Ishikawa (cell line): ENCODE results near the gene DGKD.

Source experiments
- RAD21 ChIP-seq: IDR thresholded peaks from 2 replicates; pipeline ENCODE4 v1.6.1; 2012; ENCODE audit warnings: low read depth
- YY1 ChIP-seq: IDR thresholded peaks from 2 replicates; pipeline ENCODE4 v1.6.1; 2012; ENCODE audit warnings: low read depth

DNA sequence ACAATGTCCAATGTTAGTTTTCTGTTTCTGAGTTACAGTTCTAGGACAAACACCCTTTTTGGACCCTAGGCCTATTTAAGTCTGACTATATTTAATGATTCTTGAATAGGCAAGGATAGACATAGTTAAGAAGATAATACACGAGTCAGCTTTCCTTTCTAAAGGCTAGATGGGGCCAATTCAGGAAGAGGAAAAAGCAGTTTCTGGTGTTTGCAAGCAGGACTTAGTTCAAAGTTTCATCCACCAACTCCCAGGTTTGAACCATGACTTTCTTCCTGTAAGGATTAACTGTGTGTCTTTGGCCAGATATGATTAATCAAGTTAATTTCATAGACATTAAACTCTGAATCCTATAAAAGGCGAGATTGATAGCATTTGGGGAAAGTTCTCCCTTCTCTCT lies 145.6 kb downstream of the DGKD start:
- TF ChIP-seq YY1 (no peak), RAD21 (no peak)
